H1 (cell line): ENCODE data around the gene ITGA6. TPM values are rescaled to one million over a fixed set of nuclear protein-coding genes. Genes with fewer than 3 reads are reported as not detected.

Experiments used
- CBX5 ChIP-seq: fragments of 300-800, 300-1000 bp; sonication (generic); IDR thresholded peaks from 2 replicates; pipeline ENCODE4 v1.7.1; 2016; ENCODE audit warnings: antibody characterized with exemption, low read length, low read depth
- USF2 ChIP-seq: IDR thresholded peaks from 2 replicates; pipeline ENCODE4 v1.6.1; 2011; ENCODE audit warnings: low read length, improper control_type of control experiment
- YY1 ChIP-seq: IDR thresholded peaks from 2 replicates; pipeline ENCODE4 v1.6.1; 2011; ENCODE audit warnings: low read depth, mild to moderate bottlenecking, low read length
- polyA plus RNA-seq, 7 experiments: library from polyadenylated mRNA; depleted of rRNA in 3 of 7; stranded (reverse) in 5 of 7; unstranded in 2 of 7; fragments of >200 nt in 5 of 7; fragments of 200-250 nt in 2 of 7; gene quantifications; 1 replicate in 5 of 7; 2 replicates in 1 of 7; 4 replicates in 1 of 7; pipeline versions ENCODE4 v1.2.1 to v1.2.3, GENCODE V29; 2011 to 2013; ENCODE audit warnings: missing spikeins in 2 of 7, mixed read lengths in 2 of 7
- total RNA-seq: library from RNA; stranded (reverse); fragmentation: NEBNext Ultra II Directional; extraction: Animal tissue kit (Norgen Biotek cat#: 25700); gene quantifications from 2 replicates; pipeline ENCODE4 v1.2.1, GENCODE V29; 2021

Gene ITGA6
- total and polyA plus RNA-seq, 2 of the 8 experiments (the other 6 are each of a cell fraction or from before 2014, with no cell fraction given) = 26.9 to 118 TPM

GRCh38 chr2:172460780-172461201 is 33.4 kb downstream of the ITGA6 start (continued):
- TF ChIP-seq YY1 (no peak), CBX5 (no peak), USF2 (no peak)
